Measurements from ENCODE around the gene PLIN5.

DNA sequence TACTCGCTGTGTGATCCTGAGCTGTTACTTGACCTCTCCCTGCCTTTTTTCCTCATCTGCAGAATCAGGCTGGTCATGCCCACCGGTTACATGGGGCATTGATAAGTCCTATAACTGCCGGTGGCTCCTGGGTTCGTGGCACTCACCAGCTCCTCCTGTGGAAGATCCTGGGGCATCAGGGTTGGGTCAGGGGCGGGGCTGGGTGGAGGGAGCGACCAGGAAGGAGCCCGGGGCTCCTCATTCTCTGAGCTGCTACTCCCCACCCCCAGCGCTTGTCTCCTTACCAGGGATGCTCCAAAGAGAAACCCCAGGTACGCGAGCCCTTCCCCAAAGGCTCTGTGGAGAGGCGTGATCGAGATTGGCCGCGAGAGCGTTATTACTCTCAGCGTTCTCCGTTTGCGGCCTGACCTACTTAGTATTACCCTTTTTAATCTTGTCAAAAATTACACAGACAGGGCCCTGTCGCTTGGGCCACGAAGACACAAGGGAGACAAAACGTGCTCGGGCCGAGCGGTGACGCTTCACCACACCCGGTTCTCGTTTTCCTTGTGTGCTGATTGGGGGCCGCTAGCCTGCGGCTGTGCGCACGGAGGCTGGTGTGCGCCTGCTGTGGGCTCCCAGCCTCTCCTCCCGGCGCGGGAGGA, 52.2 kb downstream of the PLIN5 start:
- TF ChIP-seq, protein P1, sequence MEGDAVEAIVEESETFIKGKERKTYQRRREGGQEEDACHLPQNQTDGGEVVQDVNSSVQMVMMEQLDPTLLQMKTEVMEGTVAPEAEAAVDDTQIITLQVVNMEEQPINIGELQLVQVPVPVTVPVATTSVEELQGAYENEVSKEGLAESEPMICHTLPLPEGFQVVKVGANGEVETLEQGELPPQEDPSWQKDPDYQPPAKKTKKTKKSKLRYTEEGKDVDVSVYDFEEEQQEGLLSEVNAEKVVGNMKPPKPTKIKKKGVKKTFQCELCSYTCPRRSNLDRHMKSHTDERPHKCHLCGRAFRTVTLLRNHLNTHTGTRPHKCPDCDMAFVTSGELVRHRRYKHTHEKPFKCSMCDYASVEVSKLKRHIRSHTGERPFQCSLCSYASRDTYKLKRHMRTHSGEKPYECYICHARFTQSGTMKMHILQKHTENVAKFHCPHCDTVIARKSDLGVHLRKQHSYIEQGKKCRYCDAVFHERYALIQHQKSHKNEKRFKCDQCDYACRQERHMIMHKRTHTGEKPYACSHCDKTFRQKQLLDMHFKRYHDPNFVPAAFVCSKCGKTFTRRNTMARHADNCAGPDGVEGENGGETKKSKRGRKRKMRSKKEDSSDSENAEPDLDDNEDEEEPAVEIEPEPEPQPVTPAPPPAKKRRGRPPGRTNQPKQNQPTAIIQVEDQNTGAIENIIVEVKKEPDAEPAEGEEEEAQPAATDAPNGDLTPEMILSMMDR (IDR thresholded peaks at IDR 0.05; ENCODE audit: insufficient read depth, low read length) = no peak
- TF ChIP-seq POLR2AphosphoS5 (IDR thresholded peaks at IDR 0.05; ENCODE audit: low read depth) = no peak
- TF ChIP-seq, protein P2, sequence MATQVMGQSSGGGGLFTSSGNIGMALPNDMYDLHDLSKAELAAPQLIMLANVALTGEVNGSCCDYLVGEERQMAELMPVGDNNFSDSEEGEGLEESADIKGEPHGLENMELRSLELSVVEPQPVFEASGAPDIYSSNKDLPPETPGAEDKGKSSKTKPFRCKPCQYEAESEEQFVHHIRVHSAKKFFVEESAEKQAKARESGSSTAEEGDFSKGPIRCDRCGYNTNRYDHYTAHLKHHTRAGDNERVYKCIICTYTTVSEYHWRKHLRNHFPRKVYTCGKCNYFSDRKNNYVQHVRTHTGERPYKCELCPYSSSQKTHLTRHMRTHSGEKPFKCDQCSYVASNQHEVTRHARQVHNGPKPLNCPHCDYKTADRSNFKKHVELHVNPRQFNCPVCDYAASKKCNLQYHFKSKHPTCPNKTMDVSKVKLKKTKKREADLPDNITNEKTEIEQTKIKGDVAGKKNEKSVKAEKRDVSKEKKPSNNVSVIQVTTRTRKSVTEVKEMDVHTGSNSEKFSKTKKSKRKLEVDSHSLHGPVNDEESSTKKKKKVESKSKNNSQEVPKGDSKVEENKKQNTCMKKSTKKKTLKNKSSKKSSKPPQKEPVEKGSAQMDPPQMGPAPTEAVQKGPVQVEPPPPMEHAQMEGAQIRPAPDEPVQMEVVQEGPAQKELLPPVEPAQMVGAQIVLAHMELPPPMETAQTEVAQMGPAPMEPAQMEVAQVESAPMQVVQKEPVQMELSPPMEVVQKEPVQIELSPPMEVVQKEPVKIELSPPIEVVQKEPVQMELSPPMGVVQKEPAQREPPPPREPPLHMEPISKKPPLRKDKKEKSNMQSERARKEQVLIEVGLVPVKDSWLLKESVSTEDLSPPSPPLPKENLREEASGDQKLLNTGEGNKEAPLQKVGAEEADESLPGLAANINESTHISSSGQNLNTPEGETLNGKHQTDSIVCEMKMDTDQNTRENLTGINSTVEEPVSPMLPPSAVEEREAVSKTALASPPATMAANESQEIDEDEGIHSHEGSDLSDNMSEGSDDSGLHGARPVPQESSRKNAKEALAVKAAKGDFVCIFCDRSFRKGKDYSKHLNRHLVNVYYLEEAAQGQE (IDR thresholded peaks at IDR 0.05; ENCODE audit: insufficient replicate concordance, low read depth) = no peak
- no peak for TF ChIP-seq GABPA (IDR thresholded peaks at IDR 0.05; ENCODE audit: low read depth)

Data from HL-60 (cell line).